GM12878 (cell line): ENCODE results near the gene TRIM3. TPM values are rescaled to one million over a fixed set of nuclear protein-coding genes. Genes with fewer than 3 reads are reported as not detected.

Experiments
- ATAC-seq: fragments of 200-7000 bp; cut with Tn5 transposase; 3 replicates; pipeline ENCODE4 v1.9.1; 2020; ENCODE audit warnings: mild to moderate bottlenecking, moderate library complexity
- BruUV-seq: library from RNA; stranded (reverse); fragments of 400-500 nt; replicated peaks from 2 replicates; lab custom pipeline; 2021; lab: Mats Ljungman, UMichigan
- CTCF ChIA-PET: fragments of 300-600 bp; sonication (Branson Sonifier 250); formaldehyde crosslinking; extraction: SDS; loops from one replicate; lab custom pipeline; 2021; ENCODE audit warnings: inconsistent platforms; lab: Yijun Ruan, JAX
- POLR2A ChIA-PET: fragments of 350-600 bp; formaldehyde crosslinking; extraction: SDS; loops from one replicate; lab custom pipeline; 2021; ENCODE audit warnings: inconsistent platforms; lab: Charles Lee
- RAD21 ChIA-PET: fragments of 300-600 bp; sonication (Branson Sonifier 250); formaldehyde crosslinking; loops from one replicate; lab custom pipeline; 2023; ENCODE audit warnings: antibody characterized with exemption; ENCODE audit not compliant: unreplicated experiment; lab: Charles Lee
- SMC1A ChIA-PET: fragments of 300-600 bp; sonication (Branson Sonifier 250); formaldehyde crosslinking; loops from one replicate; lab custom pipeline; 2023; ENCODE audit not compliant: unreplicated experiment, uncharacterized antibody; lab: Charles Lee
- DNase-seq: peaks from one replicate; pipeline ENCODE4 v3.0.0-alpha.2; 2011; ENCODE audit warnings: low read depth, low spot score
- FAIRE-seq: peaks from 3 replicates; lab custom pipeline; 2011; peaks lifted over from hg19 to GRCh38; lab: Jason Lieb, UNC
- H2AFZ ChIP-seq: 2 replicates; pipeline ENCODE4 v1.6.0; 2011; ENCODE audit warnings: low read depth, low read length, control low read depth; ENCODE audit not compliant: control insufficient read depth
- H3K27ac ChIP-seq: 2 replicates; pipeline ENCODE4 v1.5.1; 2011; ENCODE audit warnings: control low read depth; ENCODE audit not compliant: control insufficient read depth, insufficient read depth
- H3K27me3 ChIP-seq, 2 experiments: replicated peaks in 1 of 2; 2 replicates each; pipeline versions ENCODE4 v1.6.0 to v1.6.1; 2011; ENCODE audit warnings: low read length in 1 of 2; ENCODE audit not compliant: control insufficient read depth in 2 of 2, insufficient read depth in 2 of 2
- H3K36me3 ChIP-seq, 2 experiments: 2 replicates each; pipeline ENCODE4 v1.5.1; 2011; ENCODE audit warnings: low read length in 1 of 2; ENCODE audit not compliant: control insufficient read depth in 2 of 2, insufficient read depth in 2 of 2
- H3K4me1 ChIP-seq: 2 replicates; pipeline ENCODE4 v1.6.1; 2011; ENCODE audit warnings: mild to moderate bottlenecking, low read length, moderate library complexity, mixed read lengths; ENCODE audit not compliant: control insufficient read depth, insufficient read depth
- H3K4me2 ChIP-seq: 2 replicates; pipeline ENCODE4 v1.6.0; 2011; ENCODE audit warnings: control low read depth; ENCODE audit not compliant: control insufficient read depth, insufficient read depth
- H3K4me3 ChIP-seq: fragments of 200-600 bp; sonication (generic); 2 replicates; pipeline ENCODE4 v1.5.1; 2016
- H3K79me2 ChIP-seq: 2 replicates; pipeline ENCODE4 v1.6.0; 2011; ENCODE audit warnings: low read length; ENCODE audit not compliant: control insufficient read depth, insufficient read depth
- H3K9ac ChIP-seq: 2 replicates; pipeline ENCODE4 v1.8.0; 2011; ENCODE audit warnings: low read length, control low read depth, mixed read lengths; ENCODE audit not compliant: control insufficient read depth, insufficient read depth
- H3K9me3 ChIP-seq: replicated peaks from 3 replicates; pipeline ENCODE4 v1.5.1; 2011; ENCODE audit warnings: mild to moderate bottlenecking, low read length; ENCODE audit not compliant: control insufficient read depth, insufficient read depth
- H4K20me1 ChIP-seq: 2 replicates; pipeline ENCODE4 v1.6.0; 2011; ENCODE audit not compliant: control insufficient read depth, insufficient read depth
- DPF2 ChIP-seq: fragments of 450-650 bp; IDR thresholded peaks from 2 replicates; pipeline ENCODE4 v1.6.1; 2017; ENCODE audit warnings: mild to moderate bottlenecking
- EED ChIP-seq: sonication (generic); IDR thresholded peaks from 2 replicates; pipeline ENCODE4 v1.6.1; 2016; ENCODE audit warnings: antibody characterized with exemption, low read depth
- EGR1 ChIP-seq, 2 experiments: IDR thresholded peaks; 1 replicate in 1 of 2; 2 replicates in 1 of 2; pipeline ENCODE4 v1.6.1; 2011 to 2012; ENCODE audit warnings: low read depth in 2 of 2, low read length in 2 of 2, borderline replicate concordance in 1 of 2, mild to moderate bottlenecking in 1 of 2, moderate library complexity in 1 of 2
- ESRRA ChIP-seq: IDR thresholded peaks from 2 replicates; pipeline ENCODE4 v1.6.1; 2012; ENCODE audit warnings: mild to moderate bottlenecking, low read length, improper control_type of control experiment
- FOXK2 ChIP-seq: fragments of 450-650 bp; IDR thresholded peaks from 2 replicates; pipeline ENCODE4 v1.6.1; 2017; ENCODE audit warnings: mild to moderate bottlenecking, moderate library complexity
- GATAD2B ChIP-seq: fragments of 450-650 bp; conservative IDR thresholded peaks from 2 replicates; pipeline ENCODE4 v1.6.1; 2017; ENCODE audit warnings: low read depth, mild to moderate bottlenecking, moderate library complexity
- IRF4 ChIP-seq: IDR thresholded peaks from 2 replicates; pipeline ENCODE4 v1.6.1; 2011; ENCODE audit warnings: low read depth, low read length
- KLF5 ChIP-seq: fragments of 450-650 bp; IDR thresholded peaks from 2 replicates; pipeline ENCODE4 v1.6.1; 2014; ENCODE audit warnings: mild to moderate bottlenecking; ENCODE audit not compliant: partially characterized antibody
- MEF2B ChIP-seq: fragments of 450-650 bp; IDR thresholded peaks from 2 replicates; pipeline ENCODE4 v1.6.1; 2018; ENCODE audit warnings: mild to moderate bottlenecking, moderate library complexity; ENCODE audit not compliant: partially characterized antibody, poor library complexity, severe bottlenecking
- NFYB ChIP-seq: IDR thresholded peaks from 2 replicates; pipeline ENCODE4 v1.6.1; 2011; ENCODE audit warnings: low read depth, mild to moderate bottlenecking, low read length, improper control_type of control experiment, moderate library complexity; ENCODE audit not compliant: insufficient read depth
- NR2C2 ChIP-seq: IDR thresholded peaks from 2 replicates; pipeline ENCODE4 v1.6.1; 2011; ENCODE audit warnings: borderline replicate concordance, low read depth; ENCODE audit not compliant: control insufficient read depth, insufficient read length
- SMAD1 ChIP-seq: fragments of 450-650 bp; IDR thresholded peaks from 2 replicates; pipeline ENCODE4 v1.6.1; 2018; ENCODE audit warnings: mild to moderate bottlenecking, low read depth; ENCODE audit not compliant: partially characterized antibody
- SPI1 ChIP-seq: IDR thresholded peaks from 2 replicates; pipeline ENCODE4 v1.6.1; 2011; ENCODE audit warnings: low read depth, mild to moderate bottlenecking, low read length, moderate library complexity, borderline replicate concordance; ENCODE audit not compliant: insufficient read depth
- STAT1 ChIP-seq: fragments of 450-650 bp; conservative IDR thresholded peaks from 2 replicates; pipeline ENCODE4 v1.6.1; 2014; ENCODE audit warnings: antibody characterized with exemption, mild to moderate bottlenecking
- SUZ12 ChIP-seq: fragments of 200-600 bp; sonication (generic); IDR thresholded peaks from one replicate; pipeline ENCODE4 v1.6.1; 2018; ENCODE audit warnings: antibody characterized with exemption, mild to moderate bottlenecking; ENCODE audit not compliant: unreplicated experiment
- WGBS: methylation state at CpG from one replicate; pipeline ENCODE4 v1.1.6; 2016; ENCODE audit warnings: low lambda C conversion rate; ENCODE audit not compliant: insufficient replicate concordance, insufficient coverage; ENCODE audit errors: missing lambda C conversion rate; 5-methylcytosine and 5-hydroxymethylcytosine counted together
- in situ Hi-C: fragments of 300-500 bp; cut with MboI; formaldehyde crosslinking; loops from 9 replicates; pipeline ENCODE4 v1.14.3; 2018; ENCODE audit warnings: mixed read lengths
- intact Hi-C: fragments of 100-400 bp; cut with micrococcal nuclease; formaldehyde crosslinking; loops from one replicate; pipeline ENCODE4 v1.14.2; 2022; ENCODE audit not compliant: unreplicated experiment
- polyA plus RNA-seq, 11 experiments: library from polyadenylated mRNA; depleted of rRNA in 4 of 11; unstranded in 6 of 11; stranded (reverse) in 5 of 11; fragments of >200 nt; fragmentation: Nextera tagmentation in 4 of 11; fragmentation: Illumina TruSeq in 1 of 11; extraction: Ambion mirVana in 4 of 11; extraction: Trizol in 1 of 11; gene quantifications; 1 replicate in 1 of 11; 2 replicates in 10 of 11; pipeline versions ENCODE4 v1.2.1 to v1.2.3, GENCODE V29; 2011 to 2016; ENCODE audit warnings: inconsistent platforms in 2 of 11, missing spikeins in 2 of 11, low read depth in 1 of 11
- total RNA-seq, 4 experiments: library from RNA; depleted of rRNA in 3 of 4; stranded (reverse); fragments of >200 nt in 3 of 4; fragmentation: Illumina TruSeq in 1 of 4; extraction: Trizol in 1 of 4; gene quantifications; 2 replicates each; pipeline versions ENCODE4 v1.2.1 to v1.2.3, GENCODE V29; 2013 to 2021
- TF ChIP-seq, protein P1 (sequence below): IDR thresholded peaks from 2 replicates; pipeline ENCODE4 v1.6.1; 2011; ENCODE audit warnings: borderline replicate concordance, low read depth, mild to moderate bottlenecking, moderate library complexity, mixed read lengths, low read length; ENCODE audit not compliant: insufficient read depth; ENCODE audit errors: extremely low read length
- TF ChIP-seq, protein P2 (sequence below): IDR thresholded peaks from 2 replicates; pipeline ENCODE4 v1.6.1; 2011; ENCODE audit warnings: borderline replicate concordance, low read depth, mild to moderate bottlenecking, moderate library complexity, low read length; ENCODE audit not compliant: insufficient read depth, poor library complexity, severe bottlenecking
- TF ChIP-seq, protein P3 (sequence below): IDR thresholded peaks from 2 replicates; pipeline ENCODE4 v1.6.1; 2012; ENCODE audit warnings: low read depth, low read length, improper control_type of control experiment

TRIM3 gene
- total and polyA plus RNA-seq, 10 of the 15 experiments (the other 5 are each of a cell fraction or from before 2014, with no cell fraction given) = 0.34 to 11.8 (median 4.8) TPM

DNA sequence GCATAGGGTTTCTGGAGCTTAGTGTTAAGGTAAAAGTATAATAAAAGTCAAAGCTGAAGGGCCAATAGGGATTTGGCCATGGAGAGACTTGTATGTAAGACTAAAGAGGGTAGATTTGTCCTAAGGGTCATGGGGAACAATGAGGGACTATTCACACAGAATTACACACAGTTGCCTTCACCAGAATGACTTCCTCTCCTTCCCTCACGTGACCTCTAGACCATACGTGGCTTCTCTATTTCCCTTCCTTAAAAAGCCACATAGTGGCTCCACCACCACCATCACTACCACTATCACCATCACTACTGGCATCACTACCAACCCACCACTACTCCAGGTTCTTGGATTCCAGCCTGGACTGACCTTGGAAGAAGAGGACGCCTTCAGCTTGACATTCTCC lies 35.7 kb downstream of the TRIM3 start:
- POLR2A ChIA-PET = interaction anchor here (0.7 kb wide), 1 partner anchor 37 kb away, joined by 3 read pairs; no protein-coding TSS in a partner anchor
- in situ Hi-C loops = no loop called here
- WGBS = 33% methylated on average over 3 of the region's 3 CpGs
- no TSS peak for BruUV-seq
- Histone ChIP-seq H3K79me2 (no peaks in the 10 kb centered on the region), H2AFZ (peak overlapping the region; percentile 26; the same call in 1 of the 2 replicates), H3K27ac (no peak overlapping the region), H3K9ac (no peak overlapping the region), H3K36me3 (no peaks in the 10 kb centered on the region), H3K4me1 (peaks cover 17% of the 10 kb centered on the region), H3K4me2 (no peak overlapping the region), H3K27me3 (no peaks in the 10 kb centered on the region), H3K9me3 (no peaks in the 10 kb centered on the region), H3K4me3 (no peak overlapping the region), H4K20me1 (no peaks in the 10 kb centered on the region)
- DNase-seq (no peak), FAIRE-seq (no peak), ATAC-seq (0 out of 3 replicates have a peak, but pooled peaks have one; percentile 10)
- SMC1A ChIA-PET = interaction anchor here (0.5 to 12.8 kb wide), 7 partner anchors 14 to 1124 kb away, joined by 3 to 293 read pairs (median 4); no protein-coding TSS in a partner anchor
- RAD21 ChIA-PET = interaction anchor here (1.0 to 14.2 kb wide), 4 partner anchors 43 to 245 kb away, joined by 4 to 305 read pairs (median 10); partner anchors contain the start of genes ARFIP2, MRPL17 and TIMM10B
- intact Hi-C loops = no loop called here
- CTCF ChIA-PET = interaction anchor here (0.6 to 17.4 kb wide), 17 partner anchors 8 to 320 kb away, joined by 3 to 560 read pairs (median 5); partner anchors contain the start of genes ARFIP2 and TIMM10B
- TF ChIP-seq SPI1 (peak; percentile 30; the same call in 1 of the 2 replicates), ESRRA (no peak), NFYB (no peak), GATAD2B (no peak), KLF5 (no peak), FOXK2 (no peak), SMAD1 (no peak), EED (peak; percentile 36; the same call in 1 of the 2 replicates), EGR1 (IDR thresholded peaks at IDR 0.05; ENCODE audit: borderline replicate concordance in 1 of 2, low read depth in 2 of 2, low read length in 2 of 2) (no peak), SUZ12 (no peak), IRF4 (no peak), NR2C2 (no peak), STAT1 (no peak), MEF2B (no peak), DPF2 (no peak)
- TF ChIP-seq, protein P1, sequence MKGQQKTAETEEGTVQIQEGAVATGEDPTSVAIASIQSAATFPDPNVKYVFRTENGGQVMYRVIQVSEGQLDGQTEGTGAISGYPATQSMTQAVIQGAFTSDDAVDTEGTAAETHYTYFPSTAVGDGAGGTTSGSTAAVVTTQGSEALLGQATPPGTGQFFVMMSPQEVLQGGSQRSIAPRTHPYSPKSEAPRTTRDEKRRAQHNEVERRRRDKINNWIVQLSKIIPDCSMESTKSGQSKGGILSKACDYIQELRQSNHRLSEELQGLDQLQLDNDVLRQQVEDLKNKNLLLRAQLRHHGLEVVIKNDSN = peak; percentile 77
- TF ChIP-seq, protein P2, sequence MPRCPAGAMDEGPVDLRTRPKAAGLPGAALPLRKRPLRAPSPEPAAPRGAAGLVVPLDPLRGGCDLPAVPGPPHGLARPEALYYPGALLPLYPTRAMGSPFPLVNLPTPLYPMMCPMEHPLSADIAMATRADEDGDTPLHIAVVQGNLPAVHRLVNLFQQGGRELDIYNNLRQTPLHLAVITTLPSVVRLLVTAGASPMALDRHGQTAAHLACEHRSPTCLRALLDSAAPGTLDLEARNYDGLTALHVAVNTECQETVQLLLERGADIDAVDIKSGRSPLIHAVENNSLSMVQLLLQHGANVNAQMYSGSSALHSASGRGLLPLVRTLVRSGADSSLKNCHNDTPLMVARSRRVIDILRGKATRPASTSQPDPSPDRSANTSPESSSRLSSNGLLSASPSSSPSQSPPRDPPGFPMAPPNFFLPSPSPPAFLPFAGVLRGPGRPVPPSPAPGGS = no peak
- TF ChIP-seq, protein P3, sequence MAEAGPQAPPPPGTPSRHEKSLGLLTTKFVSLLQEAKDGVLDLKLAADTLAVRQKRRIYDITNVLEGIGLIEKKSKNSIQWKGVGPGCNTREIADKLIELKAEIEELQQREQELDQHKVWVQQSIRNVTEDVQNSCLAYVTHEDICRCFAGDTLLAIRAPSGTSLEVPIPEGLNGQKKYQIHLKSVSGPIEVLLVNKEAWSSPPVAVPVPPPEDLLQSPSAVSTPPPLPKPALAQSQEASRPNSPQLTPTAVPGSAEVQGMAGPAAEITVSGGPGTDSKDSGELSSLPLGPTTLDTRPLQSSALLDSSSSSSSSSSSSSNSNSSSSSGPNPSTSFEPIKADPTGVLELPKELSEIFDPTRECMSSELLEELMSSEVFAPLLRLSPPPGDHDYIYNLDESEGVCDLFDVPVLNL = no peak
